Activated CD8-positive, alpha-beta T cell treated with anti-CD3 and anti-CD28 coated beads, Interleukin-2, amount 10 ng/mL, durations not matched to agents 7 days and 5 days (primary cell): ENCODE results near the gene ST14. TPM values are rescaled to one million over a fixed set of nuclear protein-coding genes. Genes with fewer than 3 reads are reported as not detected.
"Not testable (repeated sequence)": the region's sequence is repeated elsewhere in the genome, so short reads cannot be mapped to it uniquely, and the experiment has no call there.

Experiments
- ATAC-seq: fragments of 150-1000 bp; cut with Tn5 transposase; one replicate; pipeline ENCODE4 v1.10.0; 2021; ENCODE audit warnings: moderate library complexity
- CTCF ChIA-PET: fragments of 350-600 bp; sonication (Branson Sonifier 250); formaldehyde crosslinking; loops from one replicate; lab custom pipeline; 2021; ENCODE audit warnings: antibody characterized with exemption; lab: Charles Lee
- POLR2A ChIA-PET: fragments of 350-600 bp; sonication (Branson Sonifier 250); formaldehyde crosslinking; loops from one replicate; lab custom pipeline; 2021; ENCODE audit warnings: antibody characterized with exemption; lab: Charles Lee
- DNase-seq: peaks from one replicate; pipeline ENCODE4 v3.0.0-alpha.2; 2020
- H3K27ac Mint-ChIP-seq: one replicate; pipeline ENCODE4 v1.8.0; 2021; ENCODE audit warnings: mild to moderate bottlenecking, mixed read lengths
- H3K27me3 Mint-ChIP-seq: one replicate; pipeline ENCODE4 v1.8.0; 2021; ENCODE audit warnings: low read depth, mixed read lengths
- H3K36me3 Mint-ChIP-seq: one replicate; pipeline ENCODE4 v1.8.0; 2021; ENCODE audit warnings: low read depth, mixed read lengths
- H3K4me1 Mint-ChIP-seq: one replicate; pipeline ENCODE4 v1.8.0; 2021; ENCODE audit warnings: low read depth, mixed read lengths
- H3K4me3 Mint-ChIP-seq: one replicate; pipeline ENCODE4 v1.8.0; 2021; ENCODE audit warnings: mild to moderate bottlenecking, mixed read lengths
- H3K9me3 Mint-ChIP-seq: one replicate; pipeline ENCODE4 v1.8.0; 2022; ENCODE audit warnings: mixed read lengths; ENCODE audit not compliant: insufficient read depth
- total RNA-seq, 2 experiments: library from RNA; stranded (reverse); gene quantifications; one replicate each; pipeline ENCODE4 v1.2.3, GENCODE V29; 2021

The ST14 gene
- total RNA-seq, 2 experiments from 2014 or later = not detected

- Mint-ChIP-seq H3K4me3 (no peak overlapping the region), H3K27me3 (peaks cover 6% of the 10 kb centered on the region), H3K36me3 (no peaks in the 10 kb centered on the region), H3K27ac (no peak overlapping the region), H3K9me3 (no peaks in the 10 kb centered on the region), H3K4me1 (no peaks in the 10 kb centered on the region)
- no peak for DNase-seq
- ChIA-PET CTCF (no interaction called here), POLR2A (no interaction called here)
- no peak for ATAC-seq
Measured at GRCh38 chr11:130181295-130182272, 22.0 kb downstream of the ST14 start.

DNA sequence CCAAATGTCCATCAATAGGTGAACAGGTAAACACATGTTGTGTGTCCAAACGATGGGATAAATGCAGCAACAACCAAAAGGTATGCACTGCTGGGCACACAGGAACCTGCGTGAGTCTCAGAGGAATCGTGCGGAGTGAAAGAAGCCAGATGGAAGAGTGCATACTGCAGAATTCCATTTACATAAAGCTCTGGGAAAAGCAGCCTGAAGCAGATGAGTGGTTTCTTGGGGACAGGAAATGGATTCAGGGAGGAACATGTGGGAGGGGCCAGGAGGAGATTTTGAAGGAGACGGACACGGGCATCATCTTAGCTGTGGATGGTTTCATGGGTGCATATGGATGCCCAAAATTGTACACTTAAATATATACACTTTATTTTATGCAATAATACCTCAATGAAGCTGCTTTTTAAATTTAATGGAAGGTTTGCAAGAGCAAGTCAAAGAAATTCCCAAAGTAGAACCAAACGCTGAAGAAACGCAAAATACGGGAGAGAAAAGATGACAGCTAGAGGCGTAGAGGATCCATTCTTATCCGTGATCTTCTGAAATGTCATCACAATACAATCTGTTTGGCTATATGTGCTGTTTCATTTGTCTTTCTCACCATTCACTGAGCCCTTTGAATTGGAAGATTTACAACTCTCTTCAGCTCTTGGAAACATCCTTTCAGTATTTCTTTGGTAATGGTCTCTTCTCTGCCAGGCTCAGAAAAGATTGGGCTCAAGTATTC, 24.5 kb downstream of the ST14 start:
- Mint-ChIP-seq H3K9me3 (no peaks in the 10 kb centered on the region), H3K4me1 (no peaks in the 10 kb centered on the region), H3K27ac (no peak overlapping the region), H3K4me3 (no peak overlapping the region), H3K36me3 (no peaks in the 10 kb centered on the region), H3K27me3 (peaks cover 6% of the 10 kb centered on the region)
- no peak for DNase-seq
- ChIA-PET POLR2A (no interaction called here), CTCF (no interaction called here)
- no peak for ATAC-seq

GRCh38 chr11:130187096-130187495, 27.5 kb downstream of the ST14 start:
- Mint-ChIP-seq H3K9me3 (no peaks in the 10 kb centered on the region), H3K4me1 (no peaks in the 10 kb centered on the region), H3K27me3 (peaks cover 6% of the 10 kb centered on the region), H3K27ac (no peak overlapping the region), H3K36me3 (no peaks in the 10 kb centered on the region), H3K4me3 (no peak overlapping the region)
- POLR2A ChIA-PET = no interaction called here
- ATAC-seq (no peak), DNase-seq (no peak)
- CTCF ChIA-PET = no interaction called here

DNA sequence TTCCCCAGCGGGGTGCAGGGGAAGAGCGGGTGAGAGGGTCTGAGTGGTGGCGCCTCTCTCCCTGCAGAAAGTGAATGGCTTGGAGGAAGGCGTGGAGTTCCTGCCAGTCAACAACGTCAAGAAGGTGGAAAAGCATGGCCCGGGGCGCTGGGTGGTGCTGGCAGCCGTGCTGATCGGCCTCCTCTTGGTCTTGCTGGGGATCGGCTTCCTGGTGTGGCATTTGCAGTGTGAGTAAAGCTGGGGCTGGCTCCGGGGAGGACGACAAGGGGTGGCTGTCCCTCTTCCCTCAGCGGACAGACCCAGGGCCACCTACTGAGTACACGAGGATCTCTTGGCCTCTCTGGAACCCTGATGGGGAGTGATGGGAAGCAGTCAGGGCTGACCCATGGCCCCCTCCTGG, 28.5 kb downstream of the ST14 start:
- DNase-seq (no peak), ATAC-seq (no peak)
- H3K27me3 Mint-ChIP-seq = peaks cover 6% of the 10 kb centered on the region
- no peak overlapping the region for H3K4me3 Mint-ChIP-seq
- no peaks in the 10 kb centered on the region for H3K36me3 Mint-ChIP-seq
- no peaks in the 10 kb centered on the region for H3K4me1 Mint-ChIP-seq
- no peaks in the 10 kb centered on the region for H3K9me3 Mint-ChIP-seq
- CTCF ChIA-PET = no interaction called here
- POLR2A ChIA-PET = no interaction called here
- no peak overlapping the region for H3K27ac Mint-ChIP-seq

- no peak for ATAC-seq
- Mint-ChIP-seq H3K27me3 (peaks cover 5% of the 10 kb centered on the region), H3K27ac (no peak overlapping the region), H3K9me3 (no peaks in the 10 kb centered on the region), H3K4me1 (no peaks in the 10 kb centered on the region), H3K4me3 (no peak overlapping the region), H3K36me3 (no peaks in the 10 kb centered on the region)
- DNase-seq = no peak
- POLR2A ChIA-PET = no interaction called here
- CTCF ChIA-PET = no interaction called here
Measured at GRCh38 chr11:130188585-130189347, 29.2 kb downstream of the ST14 start.

DNA sequence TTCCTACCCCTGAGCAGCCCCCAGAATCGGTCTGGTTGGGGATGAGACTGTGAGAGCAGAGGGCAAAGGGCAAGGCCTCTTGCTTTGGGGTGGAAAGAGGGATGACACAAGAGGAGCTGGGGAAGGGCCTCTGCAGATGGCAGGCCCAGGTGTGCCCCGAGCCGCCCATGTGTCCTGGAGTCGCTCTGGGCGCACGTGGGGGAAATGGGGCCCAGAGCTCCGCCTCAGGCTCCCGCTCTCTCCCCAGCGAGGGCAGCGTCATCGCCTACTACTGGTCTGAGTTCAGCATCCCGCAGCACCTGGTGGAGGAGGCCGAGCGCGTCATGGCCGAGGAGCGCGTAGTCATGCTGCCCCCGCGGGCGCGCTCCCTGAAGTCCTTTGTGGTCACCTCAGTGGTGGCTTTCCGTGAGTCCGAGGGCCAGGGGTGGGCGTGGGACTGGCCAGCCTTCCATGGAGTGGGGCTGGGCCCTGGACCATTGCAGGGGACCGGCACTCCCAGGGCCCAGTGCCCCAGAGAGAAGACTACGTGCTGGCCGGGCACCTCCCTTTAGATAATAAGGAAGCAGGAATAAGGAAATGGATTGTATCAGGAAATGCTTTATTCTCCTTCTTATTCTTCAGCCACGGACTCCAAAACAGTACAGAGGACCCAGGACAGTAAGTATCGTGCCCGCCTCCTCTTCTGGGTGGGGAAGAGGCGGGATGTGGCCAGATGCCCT, 30.1 kb downstream of the ST14 start:
- no peaks in the 10 kb centered on the region for H3K9me3 Mint-ChIP-seq
- no peaks in the 10 kb centered on the region for H3K4me1 Mint-ChIP-seq
- no peaks in the 10 kb centered on the region for H3K36me3 Mint-ChIP-seq
- ChIA-PET POLR2A (no interaction called here), CTCF (no interaction called here)
- H3K4me3 Mint-ChIP-seq = no peak overlapping the region
- no peak overlapping the region for H3K27ac Mint-ChIP-seq
- ATAC-seq = no peak
- no peak for DNase-seq
- no peaks in the 10 kb centered on the region for H3K27me3 Mint-ChIP-seq

DNA sequence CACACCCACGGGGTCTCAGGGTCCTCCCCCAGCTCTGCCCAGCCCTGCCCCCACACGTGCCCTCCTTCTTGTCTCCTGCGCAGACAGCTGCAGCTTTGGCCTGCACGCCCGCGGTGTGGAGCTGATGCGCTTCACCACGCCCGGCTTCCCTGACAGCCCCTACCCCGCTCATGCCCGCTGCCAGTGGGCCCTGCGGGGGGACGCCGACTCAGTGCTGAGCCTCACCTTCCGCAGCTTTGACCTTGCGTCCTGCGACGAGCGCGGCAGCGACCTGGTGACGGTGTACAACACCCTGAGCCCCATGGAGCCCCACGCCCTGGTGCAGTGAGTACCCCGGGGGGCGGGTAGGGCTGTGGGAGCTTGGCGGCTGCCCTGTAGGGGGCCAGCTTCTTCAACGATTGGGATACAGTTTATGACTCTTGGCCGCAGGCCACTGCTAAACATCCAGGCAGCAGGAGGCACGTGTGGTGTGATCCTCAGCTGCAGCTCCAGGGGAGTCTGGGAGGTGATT, 30.8 kb downstream of the ST14 start:
- ATAC-seq (no peak), DNase-seq (no peak)
- no peaks in the 10 kb centered on the region for H3K9me3 Mint-ChIP-seq
- no peak overlapping the region for H3K4me3 Mint-ChIP-seq
- CTCF ChIA-PET = no interaction called here
- no peaks in the 10 kb centered on the region for H3K36me3 Mint-ChIP-seq
- H3K4me1 Mint-ChIP-seq = no peaks in the 10 kb centered on the region
- no peak overlapping the region for H3K27ac Mint-ChIP-seq
- H3K27me3 Mint-ChIP-seq = no peaks in the 10 kb centered on the region
- POLR2A ChIA-PET = no interaction called here

GRCh38 chr11:130191896-130192295, 32.3 kb downstream of the ST14 start:
- ChIA-PET CTCF (no interaction called here), POLR2A (no interaction called here)
- H3K4me1 Mint-ChIP-seq = no peaks in the 10 kb centered on the region

GRCh38 chr11:130192845-130193267, 33.3 kb downstream of the ST14 start:
- no peaks in the 10 kb centered on the region for H3K4me1 Mint-ChIP-seq
- H3K36me3 Mint-ChIP-seq = no peaks in the 10 kb centered on the region
- ATAC-seq (no peak), DNase-seq (no peak)
- ChIA-PET POLR2A (no interaction called here), CTCF (no interaction called here)
- no peak overlapping the region for H3K27ac Mint-ChIP-seq
- H3K9me3 Mint-ChIP-seq = no peaks in the 10 kb centered on the region
- no peak overlapping the region for H3K4me3 Mint-ChIP-seq
- H3K27me3 Mint-ChIP-seq = no peaks in the 10 kb centered on the region

More at GRCh38 chr11:130191896-130192295, 32.3 kb downstream of the ST14 start:
- Mint-ChIP-seq H3K36me3 (no peaks in the 10 kb centered on the region), H3K27me3 (no peaks in the 10 kb centered on the region), H3K9me3 (no peaks in the 10 kb centered on the region), H3K27ac (no peak overlapping the region), H3K4me3 (no peak overlapping the region)
- ATAC-seq (no peak), DNase-seq (no peak)

DNA sequence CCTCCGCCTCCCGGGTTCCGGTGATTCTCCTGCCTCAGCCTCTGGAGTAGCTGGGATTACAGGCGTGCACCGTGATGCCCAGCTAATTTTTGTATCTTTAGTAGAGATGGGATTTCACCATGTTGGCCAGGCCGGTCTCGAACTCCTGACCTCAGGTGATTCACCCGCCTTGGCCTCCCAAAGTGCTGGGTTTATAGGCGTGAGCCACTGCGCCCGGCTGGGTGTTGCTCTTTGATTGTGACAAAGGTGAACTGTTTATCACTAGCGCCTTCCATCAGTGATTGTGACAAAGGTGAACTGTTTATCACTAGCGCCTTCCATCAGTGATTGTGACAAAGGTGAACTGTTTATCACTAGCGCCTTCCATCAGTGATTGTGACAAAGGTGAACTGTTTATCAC, 34.0 kb downstream of the ST14 start:
- ATAC-seq, DNase-seq, H3K4me1 Mint-ChIP-seq, CTCF ChIA-PET, H3K36me3 Mint-ChIP-seq, H3K9me3 Mint-ChIP-seq, H3K27me3 Mint-ChIP-seq, POLR2A ChIA-PET, H3K4me3 Mint-ChIP-seq, H3K27ac Mint-ChIP-seq: not testable (repeated sequence)
